Measurements from ENCODE around the gene DEFB118. TPM values are rescaled to one million over a fixed set of nuclear protein-coding genes. Genes with fewer than 3 reads are reported as not detected.

Gene DEFB118
- total and polyA plus RNA-seq, 2 experiments from 2014 or later = not detected

DNA sequence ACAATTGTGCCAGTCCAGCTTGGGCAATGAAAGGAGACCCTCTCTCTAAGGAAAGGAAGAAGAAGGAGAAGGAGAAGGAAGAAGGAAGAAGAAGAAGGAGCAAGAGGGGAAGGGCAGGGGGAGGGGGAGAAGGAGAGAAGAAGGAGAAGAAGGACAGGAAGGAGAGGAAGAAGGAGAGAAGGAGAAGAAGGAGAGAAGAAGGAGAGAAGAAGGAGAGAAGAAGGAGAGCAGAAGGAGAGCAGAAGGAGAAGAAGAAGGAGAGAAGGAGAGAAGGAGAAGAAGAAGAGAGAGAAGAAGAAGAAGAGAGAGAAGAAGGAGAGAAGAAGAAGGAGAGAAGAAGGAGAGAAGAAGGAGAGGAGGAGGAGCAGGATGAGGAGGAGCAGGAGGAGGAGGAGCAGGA is 37.5 kb upstream of the DEFB118 start (continued):
- TF ChIP-seq NANOG (IDR thresholded peaks at IDR 0.05; ENCODE audit: borderline replicate concordance) = no peak
- TF ChIP-seq STAT1 (IDR thresholded peaks at IDR 0.05; ENCODE audit: unreplicated experiment) = no peak
- TF ChIP-seq ZNF114 (CRISPR knock-in tag; IDR thresholded peaks at IDR 0.05) = no peak
- TF ChIP-seq JUNB (IDR thresholded peaks at IDR 0.05; ENCODE audit: unreplicated experiment) = no peak
- no peak for TF ChIP-seq EZH2 (IDR thresholded peaks at IDR 0.05; ENCODE audit: low read depth, unreplicated experiment)

- no peaks in the 10 kb centered on the region for H3K27me3 Mint-ChIP-seq (ENCODE audit: insufficient read depth, low read depth, poor library complexity)
- no peaks in the 10 kb centered on the region for H3K9me2 ChIP-seq (ENCODE audit: insufficient read depth)
- H3K4me1 Mint-ChIP-seq = no peaks in the 10 kb centered on the region
- no peak overlapping the region for H3K4me2 ChIP-seq
- no peak for TF ChIP-seq JUNB (IDR thresholded peaks at IDR 0.05; ENCODE audit: unreplicated experiment)
- TF ChIP-seq, protein P1, sequence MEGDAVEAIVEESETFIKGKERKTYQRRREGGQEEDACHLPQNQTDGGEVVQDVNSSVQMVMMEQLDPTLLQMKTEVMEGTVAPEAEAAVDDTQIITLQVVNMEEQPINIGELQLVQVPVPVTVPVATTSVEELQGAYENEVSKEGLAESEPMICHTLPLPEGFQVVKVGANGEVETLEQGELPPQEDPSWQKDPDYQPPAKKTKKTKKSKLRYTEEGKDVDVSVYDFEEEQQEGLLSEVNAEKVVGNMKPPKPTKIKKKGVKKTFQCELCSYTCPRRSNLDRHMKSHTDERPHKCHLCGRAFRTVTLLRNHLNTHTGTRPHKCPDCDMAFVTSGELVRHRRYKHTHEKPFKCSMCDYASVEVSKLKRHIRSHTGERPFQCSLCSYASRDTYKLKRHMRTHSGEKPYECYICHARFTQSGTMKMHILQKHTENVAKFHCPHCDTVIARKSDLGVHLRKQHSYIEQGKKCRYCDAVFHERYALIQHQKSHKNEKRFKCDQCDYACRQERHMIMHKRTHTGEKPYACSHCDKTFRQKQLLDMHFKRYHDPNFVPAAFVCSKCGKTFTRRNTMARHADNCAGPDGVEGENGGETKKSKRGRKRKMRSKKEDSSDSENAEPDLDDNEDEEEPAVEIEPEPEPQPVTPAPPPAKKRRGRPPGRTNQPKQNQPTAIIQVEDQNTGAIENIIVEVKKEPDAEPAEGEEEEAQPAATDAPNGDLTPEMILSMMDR (conservative IDR thresholded peaks at IDR 0.05; ENCODE audit: low read depth in 2 of 2) = no peak
- TF ChIP-seq CREB1 (CRISPR knock-in tag; IDR thresholded peaks at IDR 0.05; ENCODE audit: low read depth) = no peak
- TF ChIP-seq ZNF114 (CRISPR knock-in tag; IDR thresholded peaks at IDR 0.05) = no peak
- TF ChIP-seq POLR2AphosphoS5 (IDR thresholded peaks at IDR 0.05; ENCODE audit: low read depth) = no peak
- no peak for TF ChIP-seq NANOG (IDR thresholded peaks at IDR 0.05; ENCODE audit: borderline replicate concordance)
- TF ChIP-seq REST (IDR thresholded peaks at IDR 0.05; ENCODE audit: unreplicated experiment) = no peak
- no peak for TF ChIP-seq ETS1 (IDR thresholded peaks at IDR 0.05)
- no peak for TF ChIP-seq EZH2phosphoT487 (IDR thresholded peaks at IDR 0.05; ENCODE audit: unreplicated experiment)
- no peak for TF ChIP-seq ZNF462 (CRISPR knock-in tag; IDR thresholded peaks at IDR 0.05)
- no peak for TF ChIP-seq ZNF331 (CRISPR knock-in tag; IDR thresholded peaks at IDR 0.05; ENCODE audit: low read depth)
- no peak for TF ChIP-seq EZH2 (IDR thresholded peaks at IDR 0.05; ENCODE audit: low read depth, unreplicated experiment)
- no peak overlapping the region for H3K27ac Mint-ChIP-seq
- H3K27ac ChIP-seq (ENCODE audit: low read depth) = no peak overlapping the region
- no peaks in the 10 kb centered on the region for H3F3A ChIP-seq (replicated peaks; ENCODE audit: low read depth)
- H2AFZ ChIP-seq = no peak overlapping the region
- H3K27me3 ChIP-seq (ENCODE audit: insufficient read depth) = no peaks in the 10 kb centered on the region
- H3K4me3 ChIP-seq = no peak overlapping the region
- DNase-seq (ENCODE audit: low spot score) (no peak), ATAC-seq (no peak)
- no peaks in the 10 kb centered on the region for H3K79me2 ChIP-seq (replicated peaks; ENCODE audit: insufficient read depth)
- H4K20me1 ChIP-seq (replicated peaks; ENCODE audit: insufficient read depth) = no peaks in the 10 kb centered on the region
- no peaks in the 10 kb centered on the region for H3K4me1 ChIP-seq (ENCODE audit: insufficient read depth)
- H3K9me3 Mint-ChIP-seq = peaks cover 88% of the 10 kb centered on the region
- H3K36me3 Mint-ChIP-seq (ENCODE audit: low read depth) = peaks cover 14% of the 10 kb centered on the region
- no peaks in the 10 kb centered on the region for H3K36me3 ChIP-seq (ENCODE audit: insufficient read depth)
- H3K4me3 Mint-ChIP-seq = no peak overlapping the region
Measured at GRCh38 chr20:31341470-31341869, 26.9 kb upstream of the DEFB118 start.
